ENCODE data around the gene UTP14A. TPM values are rescaled to one million over a fixed set of nuclear protein-coding genes. Genes with fewer than 3 reads are reported as not detected.

UTP14A gene
- total RNA-seq, 2 experiments from 2014 or later, result 8.8 to 9.8 TPM

GRCh38 chrX:129956145-129956544 lies 50.2 kb downstream of the UTP14A start:
- ChIA-PET POLR2A (no interaction called here), CTCF (no interaction called here)
- Histone ChIP-seq H3K4me3 (ENCODE audit: low read length) (no peak overlapping the region), H3K36me3 (ENCODE audit: insufficient read depth, low read length) (no peaks in the 10 kb centered on the region), H3K27ac (ENCODE audit: low read depth in 1 of 2, low read length in 2 of 2) (no peak overlapping the region), H3K4me1 (ENCODE audit: insufficient read depth, low read length) (peaks cover 32% of the 10 kb centered on the region), H3K27me3 (ENCODE audit: control insufficient read depth in 1 of 2, insufficient read depth in 2 of 2, low read length in 2 of 2) (no peaks in the 10 kb centered on the region), H3K9me3 (ENCODE audit: control insufficient read depth in 1 of 2, insufficient read depth in 1 of 2, low read length in 2 of 2) (no peaks in the 10 kb centered on the region)
- Mint-ChIP-seq H3K9me3 (no peaks in the 10 kb centered on the region), H3K27me3 (peaks cover 4% of the 10 kb centered on the region), H3K36me3 (ENCODE audit: low read depth) (peaks cover 5% of the 10 kb centered on the region), H3K27ac (peak overlapping the region; percentile 51), H3K4me1 (ENCODE audit: low read depth) (peaks cover 24% of the 10 kb centered on the region), H3K4me3 (peak overlapping the region; percentile 68)
- ATAC-seq (ENCODE audit: poor library complexity), result no peak
- DNase-seq, result no peak
- intact Hi-C loops (cut with DNase I, micrococcal nuclease), result no loop called here
- TF ChIP-seq CTCF (IDR thresholded peaks at IDR 0.05), result no peak

GRCh38 chrX:129956765-129957164 lies 50.8 kb downstream of the UTP14A start:
- H3K36me3 Mint-ChIP-seq (ENCODE audit: low read depth), result peaks cover 5% of the 10 kb centered on the region
- no peak overlapping the region for H3K27ac ChIP-seq (ENCODE audit: low read depth in 1 of 2, low read length in 2 of 2)
- intact Hi-C loops (cut with DNase I, micrococcal nuclease), result no loop called here

GRCh38 chrX:129957241-129958082 lies 51.5 kb downstream of the UTP14A start:
- intact Hi-C loops (cut with DNase I, micrococcal nuclease), result no loop called here
- H3K36me3 Mint-ChIP-seq (ENCODE audit: low read depth), result peaks cover 4% of the 10 kb centered on the region
- Histone ChIP-seq H3K27ac (ENCODE audit: low read depth in 1 of 2, low read length in 2 of 2) (peak overlapping the region in 1 of 2 donors; percentile 13), H3K4me1 (ENCODE audit: insufficient read depth, low read length) (peaks cover 39% of the 10 kb centered on the region), H3K9me3 (ENCODE audit: control insufficient read depth in 1 of 2, insufficient read depth in 1 of 2, low read length in 2 of 2) (no peaks in the 10 kb centered on the region), H3K27me3 (ENCODE audit: control insufficient read depth in 1 of 2, insufficient read depth in 2 of 2, low read length in 2 of 2) (no peaks in the 10 kb centered on the region), H3K36me3 (ENCODE audit: insufficient read depth, low read length) (no peaks in the 10 kb centered on the region), H3K4me3 (ENCODE audit: low read length) (peak overlapping the region; percentile 55)
- H3K9me3 Mint-ChIP-seq, result no peaks in the 10 kb centered on the region
- ChIA-PET CTCF (interaction anchor here (0.6 kb wide), 1 partner anchor 32 kb away, joined by 3 read pairs; no protein-coding TSS in a partner anchor), POLR2A (interaction anchor here (1.9 kb wide), 1 partner anchor 26 kb away, joined by 7 read pairs; no protein-coding TSS in a partner anchor)
- DNase-seq (peak in 6 of 14 experiments; percentile 15 to 64 (median 50)), ATAC-seq (ENCODE audit: poor library complexity) (peak; percentile 21)
- H3K4me3 Mint-ChIP-seq, result peak overlapping the region; percentile 73
- peaks cover 4% of the 10 kb centered on the region for H3K27me3 Mint-ChIP-seq
- no peak for TF ChIP-seq CTCF (IDR thresholded peaks at IDR 0.05)
- peaks cover 33% of the 10 kb centered on the region for H3K4me1 Mint-ChIP-seq (ENCODE audit: low read depth)
- peak overlapping the region; percentile 61 for H3K27ac Mint-ChIP-seq

More at GRCh38 chrX:129956765-129957164, 50.8 kb downstream of the UTP14A start:
- ChIA-PET POLR2A (interaction anchor here (1.9 kb wide), 1 partner anchor 25 kb away, joined by 7 read pairs; no protein-coding TSS in a partner anchor), CTCF (no interaction called here)
- Mint-ChIP-seq H3K27ac (peak overlapping the region; percentile 51), H3K4me3 (peak overlapping the region; percentile 68), H3K9me3 (no peaks in the 10 kb centered on the region), H3K4me1 (ENCODE audit: low read depth) (peaks cover 30% of the 10 kb centered on the region), H3K27me3 (peaks cover 4% of the 10 kb centered on the region)
- no peak for DNase-seq
- Histone ChIP-seq H3K9me3 (ENCODE audit: control insufficient read depth in 1 of 2, insufficient read depth in 1 of 2, low read length in 2 of 2) (no peaks in the 10 kb centered on the region), H3K36me3 (ENCODE audit: insufficient read depth, low read length) (no peaks in the 10 kb centered on the region), H3K27me3 (ENCODE audit: control insufficient read depth in 1 of 2, insufficient read depth in 2 of 2, low read length in 2 of 2) (no peaks in the 10 kb centered on the region), H3K4me1 (ENCODE audit: insufficient read depth, low read length) (peaks cover 38% of the 10 kb centered on the region), H3K4me3 (ENCODE audit: low read length) (peak overlapping the region; percentile 55)
- TF ChIP-seq CTCF (IDR thresholded peaks at IDR 0.05), result no peak
- no peak for ATAC-seq (ENCODE audit: poor library complexity)

Measured in CD4-positive, alpha-beta T cell (primary cell).